Medulla oblongata (tissue), 1 donor: ENCODE data around the gene PSMD12.
A peak's percentile ranks its signal among the peaks of the same experiment; 100 is the strongest.
"Not testable (repeated sequence)": the region's sequence is repeated elsewhere in the genome, so short reads cannot be mapped to it uniquely, and the experiment has no call there.

Experiments used
- DNase-seq: peaks from one replicate; pipeline ENCODE4 v3.0.0-alpha.2; 2015; ENCODE audit errors: extremely low spot score

Gene PSMD12

GRCh38 chr17:67311575-67311974, 54.8 kb downstream of the PSMD12 start:
- no peak for DNase-seq

- DNase-seq, result no peak
Observed at GRCh38 chr17:67310406-67310805, 56.0 kb downstream of the PSMD12 start.

GRCh38 chr17:67305446-67306235, 60.7 kb downstream of the PSMD12 start:
- not testable (repeated sequence) for DNase-seq

- no peak for DNase-seq
Observed at GRCh38 chr17:67297454-67297960, 68.9 kb downstream of the PSMD12 start.

GRCh38 chr17:67294451-67295199, 71.8 kb downstream of the PSMD12 start:
- no peak for DNase-seq

GRCh38 chr17:67293251-67294203, 72.8 kb downstream of the PSMD12 start:
- peak; percentile 52 for DNase-seq

- no peak for DNase-seq
Observed at GRCh38 chr17:67290711-67291291, 75.6 kb downstream of the PSMD12 start.

GRCh38 chr17:67290244-67290643, 76.1 kb downstream of the PSMD12 start:
- no peak for DNase-seq

GRCh38 chr17:67289181-67289876, 77.0 kb downstream of the PSMD12 start:
- peak; percentile 69 for DNase-seq
